ENCODE results near the gene PDS5B. TPM values are rescaled to one million over a fixed set of nuclear protein-coding genes. Genes with fewer than 3 reads are reported as not detected.

PDS5B gene
- total and polyA plus RNA-seq, 2 of the 8 experiments (the other 6 are each of a cell fraction or from before 2014, with no cell fraction given) = 5.5 to 54.6 TPM

- 0 out of 2 replicates have a peak, but pooled peaks have one; percentile 25 for TF ChIP-seq KDM5A (IDR thresholded peaks at IDR 0.05; ENCODE audit: low read length)
- no peak for TF ChIP-seq EGR1 (IDR thresholded peaks at IDR 0.05; ENCODE audit: borderline replicate concordance, low read depth, low read length)
- TF ChIP-seq, protein P1, sequence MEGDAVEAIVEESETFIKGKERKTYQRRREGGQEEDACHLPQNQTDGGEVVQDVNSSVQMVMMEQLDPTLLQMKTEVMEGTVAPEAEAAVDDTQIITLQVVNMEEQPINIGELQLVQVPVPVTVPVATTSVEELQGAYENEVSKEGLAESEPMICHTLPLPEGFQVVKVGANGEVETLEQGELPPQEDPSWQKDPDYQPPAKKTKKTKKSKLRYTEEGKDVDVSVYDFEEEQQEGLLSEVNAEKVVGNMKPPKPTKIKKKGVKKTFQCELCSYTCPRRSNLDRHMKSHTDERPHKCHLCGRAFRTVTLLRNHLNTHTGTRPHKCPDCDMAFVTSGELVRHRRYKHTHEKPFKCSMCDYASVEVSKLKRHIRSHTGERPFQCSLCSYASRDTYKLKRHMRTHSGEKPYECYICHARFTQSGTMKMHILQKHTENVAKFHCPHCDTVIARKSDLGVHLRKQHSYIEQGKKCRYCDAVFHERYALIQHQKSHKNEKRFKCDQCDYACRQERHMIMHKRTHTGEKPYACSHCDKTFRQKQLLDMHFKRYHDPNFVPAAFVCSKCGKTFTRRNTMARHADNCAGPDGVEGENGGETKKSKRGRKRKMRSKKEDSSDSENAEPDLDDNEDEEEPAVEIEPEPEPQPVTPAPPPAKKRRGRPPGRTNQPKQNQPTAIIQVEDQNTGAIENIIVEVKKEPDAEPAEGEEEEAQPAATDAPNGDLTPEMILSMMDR (IDR thresholded peaks at IDR 0.05; ENCODE audit: control extremely low read depth in 1 of 3, insufficient read depth in 1 of 3, low read depth in 1 of 3, low read length in 3 of 3) = peak; percentile 79 to 89 (median 86)
- TF ChIP-seq RFX5 (IDR thresholded peaks at IDR 0.05; ENCODE audit: borderline replicate concordance, low read depth, low read length) = no peak
- TF ChIP-seq, protein P2, sequence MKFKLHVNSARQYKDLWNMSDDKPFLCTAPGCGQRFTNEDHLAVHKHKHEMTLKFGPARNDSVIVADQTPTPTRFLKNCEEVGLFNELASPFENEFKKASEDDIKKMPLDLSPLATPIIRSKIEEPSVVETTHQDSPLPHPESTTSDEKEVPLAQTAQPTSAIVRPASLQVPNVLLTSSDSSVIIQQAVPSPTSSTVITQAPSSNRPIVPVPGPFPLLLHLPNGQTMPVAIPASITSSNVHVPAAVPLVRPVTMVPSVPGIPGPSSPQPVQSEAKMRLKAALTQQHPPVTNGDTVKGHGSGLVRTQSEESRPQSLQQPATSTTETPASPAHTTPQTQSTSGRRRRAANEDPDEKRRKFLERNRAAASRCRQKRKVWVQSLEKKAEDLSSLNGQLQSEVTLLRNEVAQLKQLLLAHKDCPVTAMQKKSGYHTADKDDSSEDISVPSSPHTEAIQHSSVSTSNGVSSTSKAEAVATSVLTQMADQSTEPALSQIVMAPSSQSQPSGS (IDR thresholded peaks at IDR 0.05; ENCODE audit: low read length) = no peak
- TF ChIP-seq, protein P3, sequence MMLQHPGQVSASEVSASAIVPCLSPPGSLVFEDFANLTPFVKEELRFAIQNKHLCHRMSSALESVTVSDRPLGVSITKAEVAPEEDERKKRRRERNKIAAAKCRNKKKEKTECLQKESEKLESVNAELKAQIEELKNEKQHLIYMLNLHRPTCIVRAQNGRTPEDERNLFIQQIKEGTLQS (IDR thresholded peaks at IDR 0.05; ENCODE audit: insufficient read depth, low read depth, low read length) = no peak
- TF ChIP-seq RXRA (IDR thresholded peaks at IDR 0.05; ENCODE audit: insufficient read depth, low read depth, low read length) = no peak
- TF ChIP-seq GTF2F1 (IDR thresholded peaks at IDR 0.05; ENCODE audit: borderline replicate concordance, low read depth, low read length) = 0 out of 2 replicates have a peak, but pooled peaks have one; percentile 28
- no peak for TF ChIP-seq SAP30 (IDR thresholded peaks at IDR 0.05; ENCODE audit: insufficient read depth, insufficient replicate concordance, low read length)
These were observed at the start of gene PDS5B (continued) for GRCh38 chr13:32586080-32586900.

All from H1 (cell line).